ENCODE measurements around the gene INO80B. TPM values are rescaled to one million over a fixed set of nuclear protein-coding genes. Genes with fewer than 3 reads are reported as not detected.

Gene INO80B
- polyA plus RNA-seq, 1 donor (not counting 4 experiments of a cell fraction or from before 2014, with no cell fraction given), result 18.8 TPM

DNA sequence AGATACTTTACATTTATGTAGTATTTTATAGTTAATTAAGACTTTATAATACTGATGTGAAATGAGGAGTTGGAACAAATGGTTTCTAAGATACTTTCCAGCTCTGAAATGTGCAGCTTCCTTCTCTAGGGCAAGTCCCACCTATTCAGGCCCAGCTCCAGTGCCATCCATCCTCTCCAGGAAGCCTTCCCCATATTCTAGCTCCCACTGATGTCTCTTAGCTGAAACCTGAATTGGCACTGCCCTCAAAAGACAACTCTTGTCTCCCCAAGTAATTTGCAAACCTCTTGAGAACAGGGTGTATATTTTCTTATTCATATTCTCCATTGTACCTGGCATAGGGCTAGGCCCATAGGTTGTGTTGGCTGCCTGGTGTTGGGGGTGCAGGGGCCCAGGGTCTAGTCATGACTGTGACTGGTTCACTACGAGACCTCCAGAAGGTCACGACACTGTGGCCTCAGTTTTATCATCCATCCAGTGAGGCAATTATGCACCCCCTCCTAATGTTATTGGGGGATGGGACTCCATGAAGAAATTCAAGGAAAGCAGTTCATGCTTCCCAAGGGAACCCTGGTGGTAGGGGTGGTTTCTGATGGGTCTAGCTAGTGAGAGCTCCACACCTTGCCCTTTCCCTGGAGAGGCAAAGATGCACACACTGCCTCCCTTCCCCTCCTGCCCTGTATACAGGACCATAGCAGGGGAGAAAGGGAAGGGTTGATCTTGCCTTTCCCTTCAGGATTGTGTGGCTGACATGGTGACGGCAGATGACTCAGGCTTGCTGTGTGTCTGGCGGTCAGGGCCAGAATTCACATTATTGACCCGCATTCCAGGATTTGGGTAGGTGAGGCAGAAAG, 30.5 kb upstream of the INO80B start:
- Histone ChIP-seq H3K27me3 (ENCODE audit: control insufficient read depth, extremely low read depth, insufficient read depth, low read length) (no peaks in the 10 kb centered on the region), H3K27ac (ENCODE audit: control insufficient read depth, insufficient read depth, low read length) (peak overlapping the region; percentile 96), H3K4me3 (ENCODE audit: control insufficient read depth in 2 of 3, extremely low read depth in 1 of 3, insufficient read depth in 2 of 3, low read depth in 1 of 3, low read length in 3 of 3) (peak overlapping the region in 1 of 3 experiments; percentile 13), H3K9ac (ENCODE audit: control insufficient read depth, extremely low read depth, insufficient read depth, low read length) (peak overlapping the region; percentile 76), H3K79me2 (ENCODE audit: control insufficient read depth, insufficient read depth, low read length) (peaks cover 2% of the 10 kb centered on the region), H3K9me1 (ENCODE audit: control insufficient read depth, extremely low read depth, insufficient read depth, low read length) (peaks cover 4% of the 10 kb centered on the region), H3K36me3 (ENCODE audit: control insufficient read depth in 2 of 2, extremely low read depth in 1 of 2, insufficient read depth in 2 of 2, low read length in 2 of 2) (peaks cover 19 to 46% of the 10 kb centered on the region in 2 experiments), H3K4me2 (ENCODE audit: control insufficient read depth, extremely low read depth, insufficient read depth, low read depth, low read length) (peak overlapping the region; percentile 68), H3K9me3 (ENCODE audit: control insufficient read depth, low read depth, low read length) (no peaks in the 10 kb centered on the region), H3K4me1 (ENCODE audit: control insufficient read depth, extremely low read depth, insufficient read depth, low read length) (peaks cover 75% of the 10 kb centered on the region), H4K20me1 (ENCODE audit: control insufficient read depth, extremely low read depth, insufficient read depth, low read length) (no peaks in the 10 kb centered on the region), H2AFZ (ENCODE audit: control insufficient read depth, low read length) (no peak overlapping the region)
- DNase-seq (ENCODE audit: low read depth, low spot score) (no peak), FAIRE-seq (peak; percentile 75)
- dilution Hi-C loops (cut with MboI; ENCODE audit: extremely low pct_ligation_motif_present, low sequenced_read_pairs), result no loop called here
- TF ChIP-seq EZH2 (IDR thresholded peaks at IDR 0.05; ENCODE audit: low read length), result no peak
- TF ChIP-seq, protein P1, sequence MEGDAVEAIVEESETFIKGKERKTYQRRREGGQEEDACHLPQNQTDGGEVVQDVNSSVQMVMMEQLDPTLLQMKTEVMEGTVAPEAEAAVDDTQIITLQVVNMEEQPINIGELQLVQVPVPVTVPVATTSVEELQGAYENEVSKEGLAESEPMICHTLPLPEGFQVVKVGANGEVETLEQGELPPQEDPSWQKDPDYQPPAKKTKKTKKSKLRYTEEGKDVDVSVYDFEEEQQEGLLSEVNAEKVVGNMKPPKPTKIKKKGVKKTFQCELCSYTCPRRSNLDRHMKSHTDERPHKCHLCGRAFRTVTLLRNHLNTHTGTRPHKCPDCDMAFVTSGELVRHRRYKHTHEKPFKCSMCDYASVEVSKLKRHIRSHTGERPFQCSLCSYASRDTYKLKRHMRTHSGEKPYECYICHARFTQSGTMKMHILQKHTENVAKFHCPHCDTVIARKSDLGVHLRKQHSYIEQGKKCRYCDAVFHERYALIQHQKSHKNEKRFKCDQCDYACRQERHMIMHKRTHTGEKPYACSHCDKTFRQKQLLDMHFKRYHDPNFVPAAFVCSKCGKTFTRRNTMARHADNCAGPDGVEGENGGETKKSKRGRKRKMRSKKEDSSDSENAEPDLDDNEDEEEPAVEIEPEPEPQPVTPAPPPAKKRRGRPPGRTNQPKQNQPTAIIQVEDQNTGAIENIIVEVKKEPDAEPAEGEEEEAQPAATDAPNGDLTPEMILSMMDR (optimal IDR thresholded peaks at IDR 0.05 in 1 of 3, IDR thresholded peaks at IDR 0.05 in 1 of 3, conservative IDR thresholded peaks at IDR 0.05 in 1 of 3; ENCODE audit: extremely low read depth in 1 of 3, insufficient read depth in 2 of 3, low read length in 3 of 3), result no peak

DNA sequence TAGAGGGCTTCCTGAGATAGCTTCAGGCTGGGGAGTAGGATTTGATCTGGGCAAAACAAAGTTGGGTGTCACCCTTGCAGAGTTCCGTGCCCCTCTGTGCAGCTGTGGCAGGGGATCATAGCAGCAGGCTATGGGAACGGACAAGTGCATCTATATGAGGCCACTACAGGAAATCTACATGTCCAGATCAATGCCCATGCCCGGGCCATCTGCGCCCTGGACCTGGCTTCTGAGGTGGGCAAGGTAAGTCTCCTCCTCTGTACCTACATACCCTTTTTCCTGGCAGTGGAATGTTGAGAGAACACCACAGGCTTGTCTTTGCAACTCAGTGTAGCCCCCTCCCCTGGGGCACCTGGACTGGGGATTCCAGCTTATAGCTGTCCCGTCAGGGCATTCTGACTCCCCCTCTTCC, 29.9 kb upstream of the INO80B start:
- TF ChIP-seq, protein P1 (optimal IDR thresholded peaks at IDR 0.05 in 1 of 3, IDR thresholded peaks at IDR 0.05 in 1 of 3, conservative IDR thresholded peaks at IDR 0.05 in 1 of 3; ENCODE audit: extremely low read depth in 1 of 3, insufficient read depth in 2 of 3, low read length in 3 of 3), result no peak
- TF ChIP-seq EZH2 (IDR thresholded peaks at IDR 0.05; ENCODE audit: low read length), result no peak
- Histone ChIP-seq H3K27me3 (ENCODE audit: control insufficient read depth, extremely low read depth, insufficient read depth, low read length) (no peaks in the 10 kb centered on the region), H2AFZ (ENCODE audit: control insufficient read depth, low read length) (no peak overlapping the region), H3K4me3 (ENCODE audit: control insufficient read depth in 2 of 3, extremely low read depth in 1 of 3, insufficient read depth in 2 of 3, low read depth in 1 of 3, low read length in 3 of 3) (peak overlapping the region in 2 of 3 experiments; percentile 13 to 29), H3K27ac (ENCODE audit: control insufficient read depth, insufficient read depth, low read length) (peak overlapping the region; percentile 96), H3K9me1 (ENCODE audit: control insufficient read depth, extremely low read depth, insufficient read depth, low read length) (peaks cover 4% of the 10 kb centered on the region), H3K9me3 (ENCODE audit: control insufficient read depth, low read depth, low read length) (no peaks in the 10 kb centered on the region), H3K9ac (ENCODE audit: control insufficient read depth, extremely low read depth, insufficient read depth, low read length) (peak overlapping the region; percentile 76), H3K36me3 (ENCODE audit: control insufficient read depth in 2 of 2, extremely low read depth in 1 of 2, insufficient read depth in 2 of 2, low read length in 2 of 2) (peaks cover 24 to 52% of the 10 kb centered on the region in 2 experiments), H4K20me1 (ENCODE audit: control insufficient read depth, extremely low read depth, insufficient read depth, low read length) (no peaks in the 10 kb centered on the region), H3K4me2 (ENCODE audit: control insufficient read depth, extremely low read depth, insufficient read depth, low read depth, low read length) (peak overlapping the region; percentile 68), H3K79me2 (ENCODE audit: control insufficient read depth, insufficient read depth, low read length) (peaks cover 2% of the 10 kb centered on the region), H3K4me1 (ENCODE audit: control insufficient read depth, extremely low read depth, insufficient read depth, low read length) (peaks cover 81% of the 10 kb centered on the region)
- dilution Hi-C loops (cut with MboI; ENCODE audit: extremely low pct_ligation_motif_present, low sequenced_read_pairs), result no loop called here
- DNase-seq (ENCODE audit: low read depth, low spot score), result no peak
- FAIRE-seq, result peak; percentile 5

Data from keratinocyte (primary cell).